ENCODE data around the gene DTX4.
A peak's percentile ranks its signal among the peaks of the same experiment; 100 is the strongest.

The DTX4 gene

GRCh38 chr11:59172345-59173079 is 580 bp downstream of the DTX4 start:
- peak in 12 of 56 donors; percentile 29 to 67 (median 52) for DNase-seq

- peak in 40 of 56 donors; percentile 5 to 76 (median 47) for DNase-seq
Observed at GRCh38 chr11:59173080-59173963, 1.4 kb downstream of the DTX4 start.

- peak in 2 of 56 donors; percentile 14 to 35 for DNase-seq
Observed at GRCh38 chr11:59173964-59174663, 2.2 kb downstream of the DTX4 start.

- peak in 15 of 56 donors; percentile 14 to 42 (median 30) for DNase-seq
Observed at GRCh38 chr11:59174664-59175033, 2.7 kb downstream of the DTX4 start.

GRCh38 chr11:59175091-59175501 is 3.2 kb downstream of the DTX4 start:
- DNase-seq, result peak in 17 of 56 donors; percentile 8 to 63 (median 34)

GRCh38 chr11:59176330-59176729 is 4.4 kb downstream of the DTX4 start:
- DNase-seq, result no peak

- no peak for DNase-seq
Observed at GRCh38 chr11:59178402-59178801, 6.5 kb downstream of the DTX4 start.

- DNase-seq, result no peak
Observed at GRCh38 chr11:59179121-59179520, 7.2 kb downstream of the DTX4 start.

- peak in 30 of 56 donors; percentile 10 to 83 (median 46) for DNase-seq
Observed at GRCh38 chr11:59180168-59180776, 8.3 kb downstream of the DTX4 start.

GRCh38 chr11:59180907-59181306 is 9.0 kb downstream of the DTX4 start:
- DNase-seq, result no peak

- no peak for DNase-seq
Observed at GRCh38 chr11:59181746-59182456, 10.0 kb downstream of the DTX4 start.

- DNase-seq, result no peak
Observed at GRCh38 chr11:59182457-59183151, 10.7 kb downstream of the DTX4 start.

- DNase-seq, result no peak
Observed at GRCh38 chr11:59183771-59184170, 11.8 kb downstream of the DTX4 start.

GRCh38 chr11:59184691-59185339 is 12.9 kb downstream of the DTX4 start:
- peak in 1 of 56 donors; percentile 16 for DNase-seq

- DNase-seq, result no peak
Observed at GRCh38 chr11:59185386-59185945, 13.5 kb downstream of the DTX4 start.

- DNase-seq, result peak in 34 of 56 donors; percentile 15 to 64 (median 32)
Observed at GRCh38 chr11:59186130-59186594, 14.2 kb downstream of the DTX4 start.

- no peak for DNase-seq
Observed at GRCh38 chr11:59187035-59187434, 15.1 kb downstream of the DTX4 start.

- DNase-seq, result peak in 4 of 56 donors; percentile 11 to 47 (median 18)
Observed at GRCh38 chr11:59187587-59187986, 15.7 kb downstream of the DTX4 start.

- DNase-seq, result no peak
Observed at GRCh38 chr11:59188954-59189353, 17.0 kb downstream of the DTX4 start.
